ENCODE data around the gene SORBS2. TPM values are rescaled to one million over a fixed set of nuclear protein-coding genes. Genes with fewer than 3 reads are reported as not detected.
A peak's percentile ranks its signal among the peaks of the same experiment; 100 is the strongest.

Gene SORBS2
- total RNA-seq, 1 donor from 2014 or later = 911 TPM

GRCh38 chr4:185700630-185701029 lies 111.4 kb downstream of the SORBS2 start:
- intact Hi-C loops (cut with micrococcal nuclease) = no loop called here
- ATAC-seq (no peak), DNase-seq (no peak)

GRCh38 chr4:185700048-185700447 lies 111.9 kb downstream of the SORBS2 start:
- ATAC-seq = peak; percentile 61
- DNase-seq = no peak
- intact Hi-C loops (cut with micrococcal nuclease) = no loop called here

- DNase-seq = no peak
- intact Hi-C loops (cut with micrococcal nuclease) = no loop called here
- no peak for ATAC-seq
These were observed 114.5 kb downstream of the SORBS2 start for GRCh38 chr4:185697488-185697887.

GRCh38 chr4:185695743-185696142 lies 116.3 kb downstream of the SORBS2 start:
- intact Hi-C loops (cut with micrococcal nuclease) = no loop called here
- peak; percentile 62 for ATAC-seq
- no peak for DNase-seq

GRCh38 chr4:185693548-185694215 lies 118.3 kb downstream of the SORBS2 start:
- no peak for ATAC-seq
- intact Hi-C loops (cut with micrococcal nuclease) = no loop called here
- no peak for DNase-seq

GRCh38 chr4:185689407-185689806 lies 122.6 kb downstream of the SORBS2 start:
- ATAC-seq = peak; percentile 46
- DNase-seq = peak; percentile 32
- intact Hi-C loops (cut with micrococcal nuclease) = no loop called here

GRCh38 chr4:185685804-185686203 lies 126.2 kb downstream of the SORBS2 start:
- no peak for ATAC-seq
- no peak for DNase-seq
- intact Hi-C loops (cut with micrococcal nuclease) = no loop called here

GRCh38 chr4:185683896-185684295 lies 128.1 kb downstream of the SORBS2 start:
- intact Hi-C loops (cut with micrococcal nuclease) = no loop called here
- DNase-seq (no peak), ATAC-seq (peak; percentile 23)

- no peak for DNase-seq
- ATAC-seq = peak; percentile 52
- intact Hi-C loops (cut with micrococcal nuclease) = no loop called here
These were observed 128.8 kb downstream of the SORBS2 start for GRCh38 chr4:185683222-185683621.

GRCh38 chr4:185682236-185682635 lies 129.8 kb downstream of the SORBS2 start:
- intact Hi-C loops (cut with micrococcal nuclease) = no loop called here
- DNase-seq (no peak), ATAC-seq (no peak)

GRCh38 chr4:185681604-185682003 lies 130.4 kb downstream of the SORBS2 start:
- intact Hi-C loops (cut with micrococcal nuclease) = no loop called here
- peak; percentile 75 for ATAC-seq

GRCh38 chr4:185680617-185681016 lies 131.4 kb downstream of the SORBS2 start:
- ATAC-seq (peak; percentile 22), DNase-seq (no peak)
- intact Hi-C loops (cut with micrococcal nuclease) = no loop called here

More at GRCh38 chr4:185681604-185682003, 130.4 kb downstream of the SORBS2 start:
- no peak for DNase-seq

- ATAC-seq (no peak), DNase-seq (no peak)
- intact Hi-C loops (cut with micrococcal nuclease) = no loop called here
These were observed 132.5 kb downstream of the SORBS2 start for GRCh38 chr4:185679523-185679922.

GRCh38 chr4:185677637-185678314 lies 134.2 kb downstream of the SORBS2 start:
- DNase-seq = no peak
- ATAC-seq = no peak
- intact Hi-C loops (cut with micrococcal nuclease) = no loop called here

GRCh38 chr4:185672618-185673017 lies 139.4 kb downstream of the SORBS2 start:
- DNase-seq (no peak), ATAC-seq (peak; percentile 53)
- intact Hi-C loops (cut with micrococcal nuclease) = no loop called here

GRCh38 chr4:185672151-185672550 lies 139.8 kb downstream of the SORBS2 start:
- ATAC-seq = peak; percentile 31
- intact Hi-C loops (cut with micrococcal nuclease) = no loop called here
- no peak for DNase-seq

- ATAC-seq = peak; percentile 56
- intact Hi-C loops (cut with micrococcal nuclease) = no loop called here
These were observed 140.5 kb downstream of the SORBS2 start for GRCh38 chr4:185671496-185671895.

GRCh38 chr4:185671066-185671465 lies 140.9 kb downstream of the SORBS2 start:
- intact Hi-C loops (cut with micrococcal nuclease) = no loop called here
- DNase-seq = no peak
- peak; percentile 21 for ATAC-seq

More at GRCh38 chr4:185671496-185671895, 140.5 kb downstream of the SORBS2 start:
- no peak for DNase-seq

GRCh38 chr4:185669288-185669687 lies 142.7 kb downstream of the SORBS2 start:
- no peak for ATAC-seq

GRCh38 chr4:185666156-185666555 lies 145.8 kb downstream of the SORBS2 start:
- ATAC-seq (no peak), DNase-seq (no peak)
- intact Hi-C loops (cut with micrococcal nuclease) = no loop called here

More at GRCh38 chr4:185669288-185669687, 142.7 kb downstream of the SORBS2 start:
- intact Hi-C loops (cut with micrococcal nuclease) = no loop called here
- DNase-seq = no peak

GRCh38 chr4:185665655-185666054 lies 146.3 kb downstream of the SORBS2 start:
- intact Hi-C loops (cut with micrococcal nuclease) = no loop called here
- DNase-seq = no peak
- no peak for ATAC-seq
